ENCODE results near the gene TSPAN11.
"Not testable (repeated sequence)": the region's sequence is repeated elsewhere in the genome, so short reads cannot be mapped to it uniquely, and the experiment has no call there.

The TSPAN11 gene

GRCh38 chr12:31002999-31003398 lies 76.5 kb downstream of the TSPAN11 start:
- no peak for DNase-seq (ENCODE audit: low spot score)

- no peak for DNase-seq (ENCODE audit: low spot score)
These were observed 77.5 kb downstream of the TSPAN11 start for GRCh38 chr12:31003861-31004640.

- no peak for DNase-seq (ENCODE audit: low spot score)
These were observed 78.1 kb downstream of the TSPAN11 start for GRCh38 chr12:31004666-31005065.

- DNase-seq (ENCODE audit: low spot score), result no peak
These were observed 78.9 kb downstream of the TSPAN11 start for GRCh38 chr12:31005256-31005943.

DNA sequence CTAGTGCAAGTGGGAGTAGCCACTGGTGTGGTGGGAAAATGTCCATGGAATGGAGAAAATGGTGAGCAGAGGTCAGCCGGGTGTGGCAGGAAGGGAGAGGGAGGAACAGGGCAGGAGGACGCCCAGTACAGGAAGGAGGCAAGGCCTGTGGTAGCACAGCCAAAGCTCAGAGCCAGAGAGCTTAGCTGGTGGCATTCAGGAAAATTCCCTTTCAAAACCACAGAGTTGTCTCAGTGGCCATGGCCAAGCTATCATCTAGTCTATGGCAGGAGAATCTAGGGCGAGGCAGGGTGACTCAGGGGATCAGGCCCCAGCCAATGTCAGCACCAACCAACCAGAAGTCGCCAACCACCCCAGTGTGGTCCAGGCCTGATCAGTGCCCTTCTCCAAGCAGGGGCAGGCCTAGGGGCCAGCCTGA lies 79.4 kb downstream of the TSPAN11 start:
- no peak for DNase-seq (ENCODE audit: low spot score)

DNA sequence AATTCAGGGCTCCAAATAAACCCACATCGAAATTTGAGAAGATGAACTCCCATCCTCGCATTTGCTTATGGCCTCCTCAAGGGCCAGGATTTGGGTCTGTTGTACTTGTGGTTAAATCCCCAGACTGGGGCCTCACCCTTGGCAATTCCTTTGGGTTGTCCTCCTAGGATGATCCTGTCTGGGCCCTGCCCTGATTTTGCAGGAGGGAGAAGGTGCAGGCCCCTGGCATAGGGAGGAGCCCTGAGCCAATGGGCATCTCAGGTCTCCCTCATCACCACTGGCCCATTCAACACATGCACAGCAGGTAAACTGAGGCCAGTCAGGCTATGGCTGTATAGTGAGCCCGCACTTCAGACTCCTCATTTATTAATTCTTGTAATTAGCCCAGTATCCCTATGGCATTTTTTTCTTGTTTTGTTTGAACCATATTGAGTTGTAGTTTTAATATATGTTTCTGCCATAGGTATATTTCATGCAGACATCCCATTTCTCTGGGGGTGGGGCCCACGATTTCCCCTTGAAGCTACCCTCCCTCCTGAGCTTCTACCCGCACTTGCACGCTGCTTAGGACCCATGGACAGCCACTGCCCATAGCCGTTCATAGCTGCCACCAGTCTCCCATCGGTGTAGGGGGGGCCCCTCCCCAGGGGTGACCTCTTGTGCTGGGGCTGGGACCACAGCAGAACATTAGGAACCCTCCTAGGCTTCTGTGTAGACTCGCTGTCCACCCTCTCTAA lies 80.0 kb downstream of the TSPAN11 start:
- no peak for DNase-seq (ENCODE audit: low spot score)

- DNase-seq (ENCODE audit: low spot score), result no peak
These were observed 80.6 kb downstream of the TSPAN11 start for GRCh38 chr12:31007153-31007495.

GRCh38 chr12:31007636-31008175 lies 81.2 kb downstream of the TSPAN11 start:
- DNase-seq (ENCODE audit: low spot score), result no peak

GRCh38 chr12:31008241-31008761 lies 81.8 kb downstream of the TSPAN11 start:
- no peak for DNase-seq (ENCODE audit: low spot score)

GRCh38 chr12:31008961-31009840 lies 82.7 kb downstream of the TSPAN11 start:
- DNase-seq (ENCODE audit: low spot score), result peak; percentile 83

DNA sequence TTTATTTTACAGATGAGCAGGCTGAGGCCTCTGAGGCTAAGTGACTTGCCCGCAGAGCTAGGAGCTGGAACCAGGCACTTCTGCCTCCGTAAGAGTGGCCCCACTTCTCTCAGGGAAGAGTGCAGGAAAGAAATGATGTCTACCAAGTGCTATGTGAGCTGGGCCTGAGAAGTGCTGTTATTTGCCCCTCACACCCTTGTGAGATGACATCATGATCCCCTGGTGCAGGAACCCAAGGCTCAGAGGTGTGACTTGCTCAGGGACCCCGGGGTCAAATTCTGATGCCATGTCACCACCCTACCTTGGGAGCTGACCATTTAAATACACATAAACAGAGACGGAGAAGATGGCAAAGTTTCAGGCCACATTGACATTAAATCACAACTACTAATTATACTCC lies 83.4 kb downstream of the TSPAN11 start:
- DNase-seq (ENCODE audit: low spot score), result no peak

- DNase-seq (ENCODE audit: low spot score), result no peak
These were observed 84.8 kb downstream of the TSPAN11 start for GRCh38 chr12:31011336-31011735.

GRCh38 chr12:31011746-31012566 lies 85.4 kb downstream of the TSPAN11 start:
- DNase-seq (ENCODE audit: low spot score), result no peak

DNA sequence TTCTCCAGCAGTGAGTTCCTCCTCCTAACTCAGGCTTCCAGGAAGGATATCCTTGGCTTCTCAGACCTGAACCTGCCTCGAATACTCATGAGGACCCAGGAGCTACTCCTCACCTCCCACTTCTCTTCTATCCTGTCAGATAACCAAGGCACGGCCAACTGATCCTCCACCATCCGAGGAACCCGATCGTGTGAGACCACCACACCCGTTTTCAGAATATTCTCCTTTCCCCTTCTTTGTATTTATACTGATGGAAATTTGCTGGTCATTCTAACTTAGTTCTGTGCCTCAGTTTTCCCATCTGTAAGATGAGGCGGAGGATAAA lies 86.0 kb downstream of the TSPAN11 start:
- not testable (repeated sequence) for DNase-seq (ENCODE audit: low spot score)

- DNase-seq (ENCODE audit: low spot score), result no peak
These were observed 88.7 kb downstream of the TSPAN11 start for GRCh38 chr12:31015215-31015614.

DNA sequence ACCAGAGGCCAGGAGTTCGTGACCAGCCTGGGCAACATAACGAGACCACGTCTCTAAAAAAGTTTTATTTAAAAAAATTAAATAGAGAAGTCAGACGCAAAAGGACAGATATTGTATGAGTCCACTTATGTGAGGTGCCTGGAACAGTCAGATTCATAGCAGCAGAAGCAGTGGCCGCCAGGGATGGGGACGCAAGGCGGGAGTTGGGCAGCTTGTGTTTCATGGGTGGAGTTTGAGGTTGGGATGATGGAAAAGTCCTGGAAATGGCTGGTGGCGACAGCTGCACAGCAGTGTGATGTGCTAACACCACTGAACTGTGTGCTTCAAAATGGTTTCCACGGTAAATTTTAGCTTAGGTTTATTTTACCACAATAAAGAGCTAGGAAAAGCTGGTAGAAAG lies 89.5 kb downstream of the TSPAN11 start:
- no peak for DNase-seq (ENCODE audit: low spot score)

DNA sequence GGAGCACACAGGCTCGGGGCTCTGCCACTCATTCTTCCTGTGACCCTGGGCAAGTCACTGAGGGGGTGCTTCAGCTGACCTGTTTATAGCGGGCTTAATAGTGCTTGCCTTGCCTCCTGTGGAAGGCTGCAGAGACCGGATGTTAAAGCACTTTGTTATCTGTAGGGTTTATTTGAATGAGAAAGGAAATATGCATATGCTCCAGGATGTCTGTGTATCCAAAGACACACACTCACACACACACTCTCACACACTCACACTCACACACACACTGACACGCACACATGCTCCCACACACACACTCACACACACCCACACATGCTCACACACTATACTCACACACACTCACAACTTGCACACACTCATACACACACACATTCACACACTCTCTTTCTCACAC lies 91.0 kb downstream of the TSPAN11 start:
- DNase-seq (ENCODE audit: low spot score), result no peak

DNA sequence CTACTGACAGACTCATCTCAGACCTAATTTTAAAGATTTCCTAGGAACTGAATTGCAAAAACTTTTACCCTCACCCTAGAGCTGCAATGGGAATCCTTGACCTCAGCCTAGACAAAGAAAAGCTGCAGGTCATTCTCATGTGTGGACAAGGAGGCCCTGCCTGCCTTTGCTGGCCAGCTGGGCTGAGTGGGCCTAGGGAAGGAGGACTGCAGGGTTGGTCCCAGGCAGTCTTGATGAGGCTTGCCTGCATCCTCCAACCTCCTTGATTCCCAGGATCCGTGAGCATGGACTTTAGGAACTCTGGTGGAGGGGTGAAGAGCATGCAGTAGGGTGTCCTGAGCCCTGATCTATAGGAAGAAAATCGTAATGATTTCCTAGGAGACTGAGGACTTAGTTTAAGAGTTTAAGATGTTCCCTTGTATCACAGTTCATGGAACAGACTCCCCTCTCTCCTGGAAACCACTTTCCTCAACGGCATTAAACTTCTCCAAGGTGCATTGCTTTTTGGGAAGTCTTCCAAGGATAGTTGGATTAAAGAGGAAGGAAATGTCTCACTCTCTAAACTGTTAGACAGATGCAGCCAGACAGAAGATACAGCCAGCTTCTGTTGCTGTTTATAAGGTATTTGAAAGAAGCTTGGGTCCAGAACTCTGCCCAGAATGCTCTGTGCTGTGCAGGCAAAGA lies 91.7 kb downstream of the TSPAN11 start:
- no peak for DNase-seq (ENCODE audit: low spot score)

GRCh38 chr12:31018790-31019505 lies 92.4 kb downstream of the TSPAN11 start:
- DNase-seq (ENCODE audit: low spot score), result no peak
